HepG2 (cell line): ENCODE measurements around the gene USF2. TPM values are rescaled to one million over a fixed set of nuclear protein-coding genes. Genes with fewer than 3 reads are reported as not detected.

ENCODE experiments used
- AGO2 ChIP-seq: fragments of 200-400 bp; formaldehyde crosslinking; optimal IDR thresholded peaks from 2 replicates; pipeline ENCODE3; 2017; ENCODE audit warnings: mild to moderate bottlenecking, low read depth, low read length, moderate library complexity
- ASH2L ChIP-seq: fragments of 300-600, 200-600 bp; sonication (generic); IDR thresholded peaks from 2 replicates; pipeline ENCODE4 v1.7.0; 2017; ENCODE audit warnings: low read depth, mild to moderate bottlenecking, moderate library complexity, mixed read lengths, low read length; ENCODE audit not compliant: insufficient read length
- CEBPB ChIP-seq: IDR thresholded peaks from 2 replicates; pipeline ENCODE4 v1.6.1; 2011; ENCODE audit warnings: low read depth, low read length, improper control_type of control experiment, borderline replicate concordance
- CTCF ChIP-seq: sonication (generic); formaldehyde crosslinking; IDR thresholded peaks from 2 replicates; pipeline ENCODE4 v1.5.0; 2020; ENCODE audit warnings: mild to moderate bottlenecking, missing genetic modification reagents, moderate library complexity
- FOXO1 ChIP-seq: sonication (generic); formaldehyde crosslinking; IDR thresholded peaks from 2 replicates; pipeline ENCODE4 v1.4.0; 2020; ENCODE audit warnings: missing genetic modification reagents
- HNF1A ChIP-seq, 2 experiments: sonication (generic) in 1 of 2; formaldehyde crosslinking in 1 of 2; IDR thresholded peaks; 2 replicates each; pipeline versions ENCODE4 v1.4.0 to v1.6.1; 2016 to 2020; ENCODE audit warnings: borderline replicate concordance in 1 of 2, low read depth in 1 of 2, mild to moderate bottlenecking in 1 of 2, missing genetic modification reagents in 1 of 2
- HNF4A ChIP-seq: sonication (generic); formaldehyde crosslinking; IDR thresholded peaks from 2 replicates; pipeline ENCODE4 v1.4.0; 2020; ENCODE audit warnings: missing genetic modification reagents
- HNRNPLL ChIP-seq: fragments of 200-400 bp; formaldehyde crosslinking; IDR thresholded peaks from 2 replicates; pipeline ENCODE4 v1.6.1; 2017; ENCODE audit warnings: mild to moderate bottlenecking, low read depth, low read length; ENCODE audit not compliant: poor library complexity, severe bottlenecking
- IRF2 ChIP-seq: IDR thresholded peaks from 2 replicates; pipeline ENCODE4 v1.6.1; 2018; ENCODE audit warnings: missing genetic modification reagents, missing compliant biosample characterization
- MAX ChIP-seq: IDR thresholded peaks from 2 replicates; pipeline ENCODE4 v1.6.1; 2012; ENCODE audit warnings: inconsistent platforms
- PATZ1 ChIP-seq: sonication (generic); formaldehyde crosslinking; IDR thresholded peaks from 2 replicates; pipeline ENCODE4 v1.4.0; 2020; ENCODE audit warnings: missing genetic modification reagents
- SAP130 ChIP-seq: IDR thresholded peaks from 2 replicates; pipeline ENCODE4 v1.6.1; 2016; ENCODE audit warnings: low read depth
- SKI ChIP-seq: fragments of 450-650 bp; IDR thresholded peaks from one replicate; pipeline ENCODE4 v1.6.1; 2018; ENCODE audit warnings: mild to moderate bottlenecking; ENCODE audit not compliant: partially characterized antibody
- SMC3 ChIP-seq: IDR thresholded peaks from 2 replicates; pipeline ENCODE4 v1.6.1; 2011; ENCODE audit warnings: low read length, improper control_type of control experiment
- ZFP36L1 ChIP-seq: sonication (generic); formaldehyde crosslinking; IDR thresholded peaks from 2 replicates; pipeline ENCODE4 v1.8.0; 2022; ENCODE audit warnings: mild to moderate bottlenecking, missing genetic modification reagents, moderate library complexity
- ZNF333 ChIP-seq: sonication (generic); formaldehyde crosslinking; IDR thresholded peaks from 2 replicates; pipeline ENCODE4 v1.4.0; 2020; ENCODE audit warnings: mild to moderate bottlenecking, missing genetic modification reagents, borderline replicate concordance
- ZNF431 ChIP-seq: sonication (generic); formaldehyde crosslinking; IDR thresholded peaks from 2 replicates; pipeline ENCODE4 v1.9.0; 2022; ENCODE audit warnings: missing genetic modification reagents, low read depth, mild to moderate bottlenecking, borderline replicate concordance
- ZNF580 ChIP-seq: IDR thresholded peaks from 2 replicates; pipeline ENCODE4 v1.6.1; 2016; ENCODE audit warnings: low read depth, borderline replicate concordance
- ZSCAN21 ChIP-seq: sonication (generic); formaldehyde crosslinking; IDR thresholded peaks from 2 replicates; pipeline ENCODE4 v1.8.0; 2022; ENCODE audit warnings: mild to moderate bottlenecking, missing genetic modification reagents, moderate library complexity, borderline replicate concordance
- polyA plus RNA-seq, 8 experiments: library from polyadenylated mRNA; depleted of rRNA in 3 of 8; stranded (reverse) in 7 of 8; unstranded in 1 of 8; fragments of >200 nt; fragmentation: Illumina TruSeq in 4 of 8; extraction: Trizol in 4 of 8; gene quantifications; 2 replicates each; pipeline versions ENCODE4 v1.2.1 to v1.2.3, GENCODE V29; 2011 to 2016; ENCODE audit warnings: low read depth in 4 of 8, missing spikeins in 1 of 8, mixed read lengths in 1 of 8; ENCODE audit not compliant: insufficient read depth in 1 of 8
- total RNA-seq, 5 experiments: library from RNA; depleted of rRNA; stranded (reverse); fragments of >200 nt; fragmentation: Illumina TruSeq; extraction: Trizol; gene quantifications; 2 replicates each; pipeline ENCODE4 v1.2.3, GENCODE V29; 2016; ENCODE audit warnings: low read depth in 1 of 5

Gene USF2
- total and polyA plus RNA-seq, 2 of the 13 experiments (the other 11 are each of a cell fraction or from before 2014, with no cell fraction given) = 54.9 to 106 TPM

DNA sequence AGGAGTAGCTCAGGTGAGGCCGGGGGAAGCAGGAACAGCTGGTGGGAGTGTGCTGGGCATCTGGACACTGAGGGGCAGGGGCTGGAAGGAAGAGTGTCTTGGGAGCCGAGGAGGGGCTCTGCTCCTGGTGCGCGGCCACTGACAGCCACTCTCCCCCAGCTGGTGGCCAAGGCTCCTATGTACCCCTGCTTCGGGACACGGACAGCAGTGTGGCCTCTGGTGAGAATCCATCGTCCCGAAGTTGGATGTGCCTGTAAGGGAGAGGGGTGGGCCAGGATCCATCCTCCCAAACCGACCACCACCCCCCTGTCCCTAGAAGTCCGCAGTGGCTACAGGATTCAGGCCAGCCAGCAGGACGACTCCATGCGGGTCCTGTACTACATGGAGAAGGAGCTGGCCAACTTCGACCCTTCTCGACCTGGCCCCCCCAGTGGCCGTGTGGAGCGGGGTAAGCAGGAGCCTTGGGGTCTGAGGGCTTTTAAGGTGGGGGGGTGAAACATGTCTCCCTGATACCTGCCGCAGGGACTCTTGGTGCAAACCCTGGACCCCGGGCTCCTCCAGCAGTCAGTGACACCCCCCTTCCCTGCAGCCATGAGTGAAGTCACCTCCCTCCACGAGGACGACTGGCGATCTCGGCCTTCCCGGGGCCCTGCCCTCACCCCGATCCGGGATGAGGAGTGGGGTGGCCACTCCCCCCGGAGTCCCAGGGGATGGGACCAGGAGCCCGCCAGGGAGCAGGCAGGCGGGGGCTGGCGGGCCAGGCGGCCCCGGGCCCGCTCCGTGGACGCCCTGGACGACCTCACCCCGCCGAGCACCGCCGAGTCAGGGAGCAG, 2.0 kb upstream of the USF2 start (continued):
- TF ChIP-seq AGO2 (peak; percentile 97), MAX (0 out of 2 replicates have a peak, but pooled peaks have one; percentile 22), FOXO1 (CRISPR knock-in tag) (no peak), SKI (no peak), ZNF333 (CRISPR knock-in tag) (0 out of 2 replicates have a peak, but pooled peaks have one; percentile 3), CTCF (CRISPR knock-in tag) (no peak), SMC3 (no peak), CEBPB (no peak), ZSCAN21 (no peak), SAP130 (0 out of 2 replicates have a peak, but pooled peaks have one; percentile 1), HNF1A (IDR thresholded peaks at IDR 0.05; ENCODE audit: low read depth) (no peak), HNF1A (CRISPR knock-in tag; IDR thresholded peaks at IDR 0.05; ENCODE audit: borderline replicate concordance) (no peak), HNF4A (no peak), PATZ1 (CRISPR knock-in tag) (peak; percentile 28; the same call in 1 of the 2 replicates), HNRNPLL (peak; percentile 7), ZNF431 (CRISPR knock-in tag) (no peak), ZNF580 (no peak), ASH2L (no peak), IRF2 (no peak), ZFP36L1 (CRISPR knock-in tag) (no peak)
